GM13976 (cell line): ENCODE data around the gene MEIS1.

Source experiments
- DNase-seq: peaks from one replicate; pipeline ENCODE4 v3.0.0; 2012; ENCODE audit warnings: low spot score
- in situ Hi-C: fragments of 300-500 bp; cut with MboI; formaldehyde crosslinking; loops from one replicate; pipeline ENCODE4 v1.12.0; 2022; ENCODE audit warnings: low sequenced_read_pairs, mixed read lengths, inconsistent platforms; ENCODE audit not compliant: unreplicated experiment
- TF ChIP-seq, protein P1 (sequence below): IDR thresholded peaks from 2 replicates; pipeline ENCODE4 v1.5.1; 2012; ENCODE audit warnings: borderline replicate concordance, mild to moderate bottlenecking; ENCODE audit not compliant: insufficient read depth; ENCODE audit errors: extremely low read depth, missing control alignments, control extremely low read depth

Gene MEIS1

DNA sequence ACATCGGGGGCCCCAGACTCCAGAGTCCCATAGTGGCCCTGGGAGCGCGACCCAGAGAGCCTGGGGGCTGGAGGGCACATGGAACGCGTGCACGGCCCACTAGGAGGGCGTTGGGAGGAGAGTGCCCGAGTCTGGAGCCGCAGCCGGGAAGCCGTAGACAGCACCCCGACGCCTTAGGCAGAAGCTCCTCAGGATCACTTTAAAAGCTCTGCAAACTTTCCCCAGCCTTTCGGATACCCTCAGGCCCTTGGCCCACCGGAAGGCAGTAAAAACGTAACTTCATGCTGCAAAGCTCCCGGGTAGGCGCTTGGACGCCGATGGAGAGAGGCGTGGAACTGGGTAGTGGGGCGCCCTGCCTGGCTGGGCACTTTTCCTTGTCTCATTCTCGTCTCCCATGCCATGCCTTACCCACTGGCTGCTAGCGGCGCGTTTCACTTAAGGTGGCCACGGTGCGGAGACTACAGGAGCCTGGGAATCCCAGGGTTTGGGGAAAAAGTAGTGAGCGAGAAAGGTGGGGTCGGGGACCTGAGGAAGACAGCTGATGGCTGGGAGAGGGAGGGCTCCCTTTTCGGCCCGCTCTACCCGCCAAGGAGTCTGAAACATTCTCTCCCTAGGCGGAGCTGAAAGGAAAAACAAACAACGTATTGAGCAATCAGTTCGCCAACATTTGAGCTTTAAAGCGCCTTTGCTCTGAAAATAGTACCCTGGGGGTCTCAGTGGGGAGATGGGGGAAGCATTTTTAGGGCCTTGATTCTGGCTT lies 141.8 kb downstream of the MEIS1 start:
- in situ Hi-C loops, result no loop called here

DNA sequence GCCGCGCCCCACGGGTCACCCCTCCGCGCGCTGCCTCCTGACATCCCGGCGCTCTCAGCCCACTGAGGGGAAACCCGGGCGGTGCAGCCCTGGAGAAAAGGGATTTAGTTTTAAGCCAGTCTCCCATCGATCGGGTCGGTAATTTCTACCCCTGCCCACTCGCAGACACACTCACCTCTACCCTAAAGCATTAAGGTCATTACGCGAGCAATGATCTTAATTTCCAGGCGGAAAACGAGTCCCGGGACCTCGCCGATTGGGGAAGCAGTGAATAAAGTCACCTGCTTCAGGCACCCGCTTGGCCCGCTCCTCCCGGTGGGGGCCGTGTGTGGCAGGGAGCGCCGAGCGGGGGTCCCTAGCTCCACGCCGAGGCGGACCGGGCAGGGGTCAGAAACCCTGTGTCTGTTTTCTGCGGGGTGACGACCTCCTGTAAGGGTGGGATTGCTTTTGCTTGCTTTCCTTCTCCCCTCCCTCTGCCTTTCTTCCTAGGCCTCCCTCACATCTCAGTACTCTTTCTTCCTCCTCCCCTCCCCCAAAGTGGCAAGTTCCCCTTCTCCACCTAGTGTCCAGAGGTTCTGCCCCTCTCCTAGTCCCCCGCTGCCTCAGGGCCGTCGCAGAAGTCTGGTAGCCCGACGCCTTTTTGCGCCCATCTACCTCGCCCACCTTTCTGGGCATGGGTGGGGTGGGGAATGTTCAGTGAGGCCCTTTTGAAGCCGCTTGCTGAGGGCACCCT lies 142.6 kb downstream of the MEIS1 start:
- in situ Hi-C loops, result no loop called here
- TF ChIP-seq, protein P1, sequence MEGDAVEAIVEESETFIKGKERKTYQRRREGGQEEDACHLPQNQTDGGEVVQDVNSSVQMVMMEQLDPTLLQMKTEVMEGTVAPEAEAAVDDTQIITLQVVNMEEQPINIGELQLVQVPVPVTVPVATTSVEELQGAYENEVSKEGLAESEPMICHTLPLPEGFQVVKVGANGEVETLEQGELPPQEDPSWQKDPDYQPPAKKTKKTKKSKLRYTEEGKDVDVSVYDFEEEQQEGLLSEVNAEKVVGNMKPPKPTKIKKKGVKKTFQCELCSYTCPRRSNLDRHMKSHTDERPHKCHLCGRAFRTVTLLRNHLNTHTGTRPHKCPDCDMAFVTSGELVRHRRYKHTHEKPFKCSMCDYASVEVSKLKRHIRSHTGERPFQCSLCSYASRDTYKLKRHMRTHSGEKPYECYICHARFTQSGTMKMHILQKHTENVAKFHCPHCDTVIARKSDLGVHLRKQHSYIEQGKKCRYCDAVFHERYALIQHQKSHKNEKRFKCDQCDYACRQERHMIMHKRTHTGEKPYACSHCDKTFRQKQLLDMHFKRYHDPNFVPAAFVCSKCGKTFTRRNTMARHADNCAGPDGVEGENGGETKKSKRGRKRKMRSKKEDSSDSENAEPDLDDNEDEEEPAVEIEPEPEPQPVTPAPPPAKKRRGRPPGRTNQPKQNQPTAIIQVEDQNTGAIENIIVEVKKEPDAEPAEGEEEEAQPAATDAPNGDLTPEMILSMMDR, result no peak
- no peak for DNase-seq

More for the DNA sequence above, 141.8 kb downstream of the MEIS1 start:
- peak; percentile 31 for DNase-seq
- TF ChIP-seq, protein P1, result no peak

DNA sequence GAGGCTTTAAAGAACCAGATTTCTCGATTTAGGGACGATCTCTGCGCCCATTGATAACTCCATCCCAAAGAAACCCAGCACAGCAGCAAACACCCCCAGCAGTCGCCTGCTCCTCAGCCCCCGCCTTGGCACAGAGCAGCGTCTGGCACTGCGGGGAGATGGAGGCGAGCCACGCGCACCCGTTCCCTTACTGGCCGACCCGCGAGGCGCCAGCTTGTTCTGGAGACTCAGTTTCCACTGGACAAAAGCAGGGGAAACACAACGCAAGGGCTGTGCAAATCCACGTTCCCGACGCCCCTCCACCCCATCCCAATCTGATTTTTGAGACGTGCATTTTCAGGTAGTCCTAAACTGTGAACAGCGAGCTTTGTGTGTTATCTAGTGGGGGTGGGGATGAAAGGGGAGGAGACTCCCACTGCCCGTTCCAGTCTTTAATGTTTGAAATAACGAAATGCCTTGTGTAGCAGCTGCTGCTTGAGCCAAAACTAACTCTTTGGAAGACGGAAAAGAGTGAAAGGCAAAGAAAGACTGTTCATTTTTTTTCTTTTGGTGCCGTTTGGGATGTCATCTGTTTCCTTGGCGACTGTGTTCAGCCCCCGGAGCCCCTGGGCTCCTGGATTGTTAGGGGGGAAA lies 143.2 kb downstream of the MEIS1 start:
- DNase-seq, result no peak
- in situ Hi-C loops, result no loop called here
- TF ChIP-seq, protein P1, result no peak

DNA sequence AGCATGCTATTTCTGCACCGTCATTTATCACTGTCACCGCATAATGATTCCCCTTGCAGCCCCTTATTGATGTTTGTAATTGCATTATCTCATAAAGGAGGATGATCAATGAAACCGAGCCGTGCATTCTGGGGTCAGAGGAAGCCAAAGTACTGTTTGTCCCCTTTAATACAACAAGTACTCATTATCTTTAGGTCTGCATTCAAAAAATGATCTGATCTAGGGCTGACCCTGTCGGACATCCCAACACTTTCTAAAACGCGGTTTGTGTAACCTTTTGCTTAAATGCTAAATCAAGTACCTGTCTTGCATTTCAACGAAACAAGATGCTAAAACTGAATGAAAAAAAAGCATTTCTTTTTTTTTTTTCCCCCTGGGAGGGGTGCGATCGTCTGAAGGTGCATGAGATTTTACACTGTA lies 143.8 kb downstream of the MEIS1 start:
- in situ Hi-C loops, result no loop called here
- DNase-seq, result no peak
- TF ChIP-seq, protein P1, result no peak

DNA sequence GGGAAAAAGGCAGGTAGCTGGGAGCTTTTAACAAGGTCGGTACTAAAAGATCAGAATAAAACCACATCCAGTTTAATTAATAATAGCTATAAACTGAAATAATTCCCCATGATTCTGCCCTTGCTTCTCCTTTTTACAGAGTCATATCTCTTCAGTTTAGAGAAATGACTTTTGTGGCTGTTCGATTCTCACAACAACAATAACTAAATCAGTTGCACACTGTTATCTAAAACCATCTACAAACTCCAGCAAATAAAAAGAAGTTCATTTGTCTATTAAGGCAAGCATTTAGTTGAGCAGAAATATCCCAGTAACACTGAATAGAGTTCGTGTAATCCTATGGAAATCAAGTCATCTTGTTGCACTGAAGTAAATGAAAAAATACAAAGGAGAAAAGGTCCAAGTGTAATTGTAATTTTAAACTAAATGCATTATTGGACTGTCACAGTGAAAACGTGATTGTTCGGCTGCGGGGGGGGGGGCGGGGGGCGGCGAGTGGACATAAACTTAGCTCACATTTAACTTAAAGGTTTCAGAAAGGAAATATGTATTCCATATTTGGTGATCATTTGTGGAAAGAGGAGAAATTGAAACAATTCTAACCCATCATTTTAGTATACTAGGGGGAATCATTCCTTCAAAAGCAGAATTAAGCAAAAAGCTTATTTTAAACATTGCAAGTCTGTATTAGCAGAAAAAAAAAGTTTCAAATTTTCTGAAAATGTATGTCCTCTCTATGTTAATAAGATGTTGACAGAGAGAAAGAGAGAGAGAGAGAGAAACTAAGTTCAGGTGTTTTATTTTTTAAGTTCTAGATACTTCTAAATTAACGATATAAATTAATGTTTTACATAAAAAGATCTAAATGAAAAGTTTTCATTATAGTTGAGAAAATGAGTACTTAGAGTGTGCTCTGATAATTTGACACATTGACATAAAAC lies 144.5 kb downstream of the MEIS1 start:
- DNase-seq, result no peak
- TF ChIP-seq, protein P1, result no peak
- in situ Hi-C loops, result loop anchor here (10.0 kb wide), 1 partner anchor 135 kb away; no protein-coding TSS in a partner anchor
